Natural killer cell (primary cell): ENCODE measurements around the gene CFAP70. TPM values are rescaled to one million over a fixed set of nuclear protein-coding genes. Genes with fewer than 3 reads are reported as not detected.
A peak's percentile ranks its signal among the peaks of the same experiment; 100 is the strongest.

ENCODE experiments used
- ATAC-seq, 3 donors: fragments of 150-1000 bp in 2 of 3; fragments of 200-7000 bp in 1 of 3; cut with Tn5 transposase; 1 replicate in 1 of 3; 2 replicates in 2 of 3; pipeline ENCODE4 v1.10.0; 2021; ENCODE audit warnings: mild to moderate bottlenecking in 2 of 3, moderate library complexity in 2 of 3
- DNase-seq, 2 donors: peaks; one replicate each; pipeline versions ENCODE4 v3.0.0 to v3.0.0-alpha.2; 2013 to 2021; ENCODE audit warnings: mixed read lengths in 1 of 2
- H3K27ac ChIP-seq: one replicate; pipeline ENCODE4 v1.5.1; 2013; ENCODE audit warnings: mild to moderate bottlenecking, low read length
- H3K27me3 ChIP-seq: one replicate; pipeline ENCODE4 v1.6.1; 2013; ENCODE audit warnings: low read length; ENCODE audit not compliant: control insufficient read depth, insufficient read depth
- H3K36me3 ChIP-seq: one replicate; pipeline ENCODE4 v1.6.1; 2013; ENCODE audit warnings: low read length; ENCODE audit not compliant: control insufficient read depth, insufficient read depth
- H3K4me1 ChIP-seq: one replicate; pipeline ENCODE4 v1.6.1; 2013; ENCODE audit warnings: low read length; ENCODE audit not compliant: control insufficient read depth, insufficient read depth
- H3K4me3 ChIP-seq: one replicate; pipeline ENCODE4 v1.5.1; 2013; ENCODE audit warnings: low read length
- H3K9me3 ChIP-seq: one replicate; pipeline ENCODE4 v1.6.1; 2013; ENCODE audit warnings: low read length; ENCODE audit not compliant: control insufficient read depth, insufficient read depth
- H3K27ac Mint-ChIP-seq, 2 donors: one replicate each; pipeline ENCODE4 v1.8.0; 2022; ENCODE audit warnings: mild to moderate bottlenecking in 2 of 2, mixed read lengths in 2 of 2, moderate library complexity in 1 of 2
- H3K27me3 Mint-ChIP-seq, 2 donors: one replicate each; pipeline ENCODE4 v1.8.0; 2022; ENCODE audit warnings: low read depth in 2 of 2, mixed read lengths in 2 of 2
- H3K36me3 Mint-ChIP-seq: one replicate; pipeline ENCODE4 v1.8.0; 2022; ENCODE audit warnings: mixed read lengths
- H3K4me1 Mint-ChIP-seq, 2 donors: one replicate each; pipeline ENCODE4 v1.8.0; 2022; ENCODE audit warnings: mixed read lengths in 2 of 2
- H3K4me3 Mint-ChIP-seq: one replicate; pipeline ENCODE4 v1.8.0; 2022; ENCODE audit warnings: mild to moderate bottlenecking, moderate library complexity, mixed read lengths
- H3K9me3 Mint-ChIP-seq, 2 donors: one replicate each; pipeline ENCODE4 v1.8.0; 2022; ENCODE audit warnings: mixed read lengths in 2 of 2
- CTCF ChIP-seq: fragments of 200-600 bp; IDR thresholded peaks from one replicate; pipeline ENCODE4 v1.8.0; 2022; ENCODE audit warnings: antibody characterized with exemption
- WGBS: methylation state at CpG from one replicate; pipeline ENCODE4 v1.1.7; 2013; ENCODE audit warnings: missing lambda C conversion rate; ENCODE audit not compliant: insufficient coverage; 5-methylcytosine and 5-hydroxymethylcytosine counted together
- intact Hi-C: fragments of 100-400 bp; cut with micrococcal nuclease; formaldehyde crosslinking; loops from one replicate; pipeline ENCODE4 v1.14.2; 2022
- total RNA-seq, 4 donors: library from RNA; stranded (reverse); fragments of 120-200 nt in 1 of 4; gene quantifications; one replicate each; pipeline versions ENCODE4 v1.2.3 to v1.2.4, GENCODE V29; 2013 to 2022

CFAP70 gene
- total RNA-seq, 3 donors from 2014 or later (not counting 1 experiment from before 2014, with no cell fraction given): 0.28 to 2.9 (median 0.95) TPM

GRCh38 chr10:73357821-73358220, 843 bp downstream of the CFAP70 start:
- DNase-seq (no peak), ATAC-seq (no peak)
- Mint-ChIP-seq H3K4me1 (peaks cover 14% of the 10 kb centered on the region in 2 donors), H3K27ac (peak overlapping the region; percentile 91 to 96), H3K36me3 (no peaks in the 10 kb centered on the region), H3K9me3 (no peaks in the 10 kb centered on the region), H3K27me3 (peaks cover 2 to 14% of the 10 kb centered on the region in 2 donors), H3K4me3 (peak overlapping the region; percentile 97)
- 60% methylated on average over 5 of the region's 5 CpGs for WGBS
- H3K4me3 ChIP-seq: peak overlapping the region; percentile 72
- no peaks in the 10 kb centered on the region for H3K9me3 ChIP-seq
- H3K27me3 ChIP-seq: no peaks in the 10 kb centered on the region
- intact Hi-C loops: loop anchor here (2.0 kb wide), 1 partner anchor 111 kb away; the partner anchor contains the start of gene DNAJC9
- peak overlapping the region; percentile 68 for H3K27ac ChIP-seq
- peaks cover 6% of the 10 kb centered on the region for H3K4me1 ChIP-seq
- TF ChIP-seq CTCF: no peak
- no peaks in the 10 kb centered on the region for H3K36me3 ChIP-seq

GRCh38 chr10:73357166-73357565, 1.5 kb downstream of the CFAP70 start:
- peaks cover 6% of the 10 kb centered on the region for H3K4me1 ChIP-seq
- ATAC-seq: no peak
- Mint-ChIP-seq H3K27ac (no peak overlapping the region), H3K4me3 (peak overlapping the region; percentile 29), H3K9me3 (no peaks in the 10 kb centered on the region), H3K27me3 (peaks cover 9 to 14% of the 10 kb centered on the region in 2 donors), H3K4me1 (peaks cover 14% of the 10 kb centered on the region in 2 donors), H3K36me3 (no peaks in the 10 kb centered on the region)
- no peak overlapping the region for H3K4me3 ChIP-seq
- WGBS: 46% methylated on average over 2 of the region's 4 CpGs
- no peak for TF ChIP-seq CTCF
- H3K36me3 ChIP-seq: no peaks in the 10 kb centered on the region
- DNase-seq: no peak
- no peak overlapping the region for H3K27ac ChIP-seq
- intact Hi-C loops: no loop called here
- H3K9me3 ChIP-seq: no peaks in the 10 kb centered on the region
- no peaks in the 10 kb centered on the region for H3K27me3 ChIP-seq

- Mint-ChIP-seq H3K9me3 (no peaks in the 10 kb centered on the region), H3K27me3 (no peaks in the 10 kb centered on the region)
- no peak for DNase-seq
These were observed 14.4 kb downstream of the CFAP70 start for GRCh38 chr10:73344269-73344668.

More at GRCh38 chr10:73344269-73344668, 14.4 kb downstream of the CFAP70 start:
- Mint-ChIP-seq H3K4me1 (no peaks in the 10 kb centered on the region), H3K36me3 (no peaks in the 10 kb centered on the region), H3K4me3 (no peak overlapping the region), H3K27ac (no peak overlapping the region)
- no peaks in the 10 kb centered on the region for H3K9me3 ChIP-seq
- TF ChIP-seq CTCF: no peak
- no peak for ATAC-seq
- H3K4me1 ChIP-seq: no peaks in the 10 kb centered on the region
- no peaks in the 10 kb centered on the region for H3K27me3 ChIP-seq
- intact Hi-C loops: no loop called here
- no peak overlapping the region for H3K4me3 ChIP-seq
- no peak overlapping the region for H3K27ac ChIP-seq
- H3K36me3 ChIP-seq: no peaks in the 10 kb centered on the region
- WGBS: 76% methylated on average over 1 of the region's 1 CpG
